A549 (cell line): ENCODE results near the gene SLC24A1.

ENCODE experiments used
- CBX8 ChIP-seq: fragments of 200-600 bp; sonication (generic); IDR thresholded peaks from 2 replicates; pipeline ENCODE4 v1.6.1; 2016
- EHMT2 ChIP-seq: fragments of 200-600 bp; sonication (generic); IDR thresholded peaks from 2 replicates; pipeline ENCODE4 v1.6.1; 2016; ENCODE audit warnings: antibody characterized with exemption, low read depth, mild to moderate bottlenecking, moderate library complexity
- HOXB5 ChIP-seq: fragments of 250-450 bp; sonication (Bioruptor Pico); IDR thresholded peaks from 2 replicates; pipeline ENCODE4 v1.5.0; 2020; ENCODE audit warnings: mild to moderate bottlenecking, moderate library complexity
- NR3C1 ChIP-seq: fragments of >200 bp; sonication (Bioruptor Twin); formaldehyde crosslinking; IDR thresholded peaks from 3 replicates; pipeline ENCODE4 v1.6.1; 2017
- POLR2A ChIP-seq: IDR thresholded peaks from 2 replicates; pipeline ENCODE4 v1.6.1; 2012; ENCODE audit warnings: mild to moderate bottlenecking, low read length
- RAD21 ChIP-seq, 2 experiments: fragments of >200 bp in 1 of 2; sonication (Bioruptor Twin) in 1 of 2; formaldehyde crosslinking in 1 of 2; IDR thresholded peaks in 1 of 2; conservative IDR thresholded peaks in 1 of 2; 2 replicates in 1 of 2; 3 replicates in 1 of 2; pipeline ENCODE4 v1.6.1; 2012 to 2018; ENCODE audit warnings: inconsistent platforms in 1 of 2
- RFX5 ChIP-seq: fragments of 450-650 bp; IDR thresholded peaks from 2 replicates; pipeline ENCODE4 v1.7.1; 2014; ENCODE audit warnings: antibody characterized with exemption, mild to moderate bottlenecking, moderate library complexity
- TF ChIP-seq, protein P1 (sequence below): fragments of >200 bp; sonication (Bioruptor Twin); formaldehyde crosslinking; IDR thresholded peaks from 3 replicates; pipeline ENCODE4 v1.5.1; 2016
- TF ChIP-seq, protein P2 (sequence below): IDR thresholded peaks from 2 replicates; pipeline ENCODE4 v1.6.1; 2012
- TF ChIP-seq, protein P3 (sequence below): fragments of 200-600 bp; sonication (generic); IDR thresholded peaks from 2 replicates; pipeline ENCODE4 v1.6.1; 2016; ENCODE audit warnings: antibody characterized with exemption, mild to moderate bottlenecking, moderate library complexity

DNA sequence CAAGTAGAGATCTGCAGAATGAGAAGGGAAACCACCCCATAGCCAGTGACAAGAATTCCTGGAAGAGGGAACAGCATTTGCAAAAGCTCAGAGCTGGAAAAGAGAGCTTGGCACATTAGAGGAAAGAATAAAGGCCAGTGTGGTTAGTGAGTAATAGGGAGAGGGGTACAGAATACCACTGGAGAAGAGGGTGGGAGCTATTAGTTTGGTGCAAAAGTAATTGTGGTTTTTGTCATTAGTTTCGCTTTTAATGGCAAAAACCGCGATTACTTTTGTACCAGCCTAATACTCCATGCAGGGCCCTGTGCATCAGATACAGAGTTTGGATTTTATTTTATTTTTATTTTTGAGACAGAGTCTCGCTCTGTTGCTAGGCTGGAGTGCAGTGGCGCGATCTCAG lies 9.8 kb downstream of the SLC24A1 start:
- TF ChIP-seq HOXB5 (CRISPR knock-in tag) (no peak), NR3C1 (no peak), RAD21 (conservative IDR thresholded peaks at IDR 0.05 in 1 of 2, IDR thresholded peaks at IDR 0.05 in 1 of 2) (no peak), RFX5 (no peak), POLR2A (no peak), EHMT2 (no peak), CBX8 (no peak)
- TF ChIP-seq, protein P1, sequence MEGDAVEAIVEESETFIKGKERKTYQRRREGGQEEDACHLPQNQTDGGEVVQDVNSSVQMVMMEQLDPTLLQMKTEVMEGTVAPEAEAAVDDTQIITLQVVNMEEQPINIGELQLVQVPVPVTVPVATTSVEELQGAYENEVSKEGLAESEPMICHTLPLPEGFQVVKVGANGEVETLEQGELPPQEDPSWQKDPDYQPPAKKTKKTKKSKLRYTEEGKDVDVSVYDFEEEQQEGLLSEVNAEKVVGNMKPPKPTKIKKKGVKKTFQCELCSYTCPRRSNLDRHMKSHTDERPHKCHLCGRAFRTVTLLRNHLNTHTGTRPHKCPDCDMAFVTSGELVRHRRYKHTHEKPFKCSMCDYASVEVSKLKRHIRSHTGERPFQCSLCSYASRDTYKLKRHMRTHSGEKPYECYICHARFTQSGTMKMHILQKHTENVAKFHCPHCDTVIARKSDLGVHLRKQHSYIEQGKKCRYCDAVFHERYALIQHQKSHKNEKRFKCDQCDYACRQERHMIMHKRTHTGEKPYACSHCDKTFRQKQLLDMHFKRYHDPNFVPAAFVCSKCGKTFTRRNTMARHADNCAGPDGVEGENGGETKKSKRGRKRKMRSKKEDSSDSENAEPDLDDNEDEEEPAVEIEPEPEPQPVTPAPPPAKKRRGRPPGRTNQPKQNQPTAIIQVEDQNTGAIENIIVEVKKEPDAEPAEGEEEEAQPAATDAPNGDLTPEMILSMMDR = no peak
- TF ChIP-seq, protein P2, sequence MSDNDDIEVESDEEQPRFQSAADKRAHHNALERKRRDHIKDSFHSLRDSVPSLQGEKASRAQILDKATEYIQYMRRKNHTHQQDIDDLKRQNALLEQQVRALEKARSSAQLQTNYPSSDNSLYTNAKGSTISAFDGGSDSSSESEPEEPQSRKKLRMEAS = no peak
- TF ChIP-seq, protein P3, sequence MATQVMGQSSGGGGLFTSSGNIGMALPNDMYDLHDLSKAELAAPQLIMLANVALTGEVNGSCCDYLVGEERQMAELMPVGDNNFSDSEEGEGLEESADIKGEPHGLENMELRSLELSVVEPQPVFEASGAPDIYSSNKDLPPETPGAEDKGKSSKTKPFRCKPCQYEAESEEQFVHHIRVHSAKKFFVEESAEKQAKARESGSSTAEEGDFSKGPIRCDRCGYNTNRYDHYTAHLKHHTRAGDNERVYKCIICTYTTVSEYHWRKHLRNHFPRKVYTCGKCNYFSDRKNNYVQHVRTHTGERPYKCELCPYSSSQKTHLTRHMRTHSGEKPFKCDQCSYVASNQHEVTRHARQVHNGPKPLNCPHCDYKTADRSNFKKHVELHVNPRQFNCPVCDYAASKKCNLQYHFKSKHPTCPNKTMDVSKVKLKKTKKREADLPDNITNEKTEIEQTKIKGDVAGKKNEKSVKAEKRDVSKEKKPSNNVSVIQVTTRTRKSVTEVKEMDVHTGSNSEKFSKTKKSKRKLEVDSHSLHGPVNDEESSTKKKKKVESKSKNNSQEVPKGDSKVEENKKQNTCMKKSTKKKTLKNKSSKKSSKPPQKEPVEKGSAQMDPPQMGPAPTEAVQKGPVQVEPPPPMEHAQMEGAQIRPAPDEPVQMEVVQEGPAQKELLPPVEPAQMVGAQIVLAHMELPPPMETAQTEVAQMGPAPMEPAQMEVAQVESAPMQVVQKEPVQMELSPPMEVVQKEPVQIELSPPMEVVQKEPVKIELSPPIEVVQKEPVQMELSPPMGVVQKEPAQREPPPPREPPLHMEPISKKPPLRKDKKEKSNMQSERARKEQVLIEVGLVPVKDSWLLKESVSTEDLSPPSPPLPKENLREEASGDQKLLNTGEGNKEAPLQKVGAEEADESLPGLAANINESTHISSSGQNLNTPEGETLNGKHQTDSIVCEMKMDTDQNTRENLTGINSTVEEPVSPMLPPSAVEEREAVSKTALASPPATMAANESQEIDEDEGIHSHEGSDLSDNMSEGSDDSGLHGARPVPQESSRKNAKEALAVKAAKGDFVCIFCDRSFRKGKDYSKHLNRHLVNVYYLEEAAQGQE = no peak
